Measurements from ENCODE around the gene GPM6B.

GPM6B gene

DNA sequence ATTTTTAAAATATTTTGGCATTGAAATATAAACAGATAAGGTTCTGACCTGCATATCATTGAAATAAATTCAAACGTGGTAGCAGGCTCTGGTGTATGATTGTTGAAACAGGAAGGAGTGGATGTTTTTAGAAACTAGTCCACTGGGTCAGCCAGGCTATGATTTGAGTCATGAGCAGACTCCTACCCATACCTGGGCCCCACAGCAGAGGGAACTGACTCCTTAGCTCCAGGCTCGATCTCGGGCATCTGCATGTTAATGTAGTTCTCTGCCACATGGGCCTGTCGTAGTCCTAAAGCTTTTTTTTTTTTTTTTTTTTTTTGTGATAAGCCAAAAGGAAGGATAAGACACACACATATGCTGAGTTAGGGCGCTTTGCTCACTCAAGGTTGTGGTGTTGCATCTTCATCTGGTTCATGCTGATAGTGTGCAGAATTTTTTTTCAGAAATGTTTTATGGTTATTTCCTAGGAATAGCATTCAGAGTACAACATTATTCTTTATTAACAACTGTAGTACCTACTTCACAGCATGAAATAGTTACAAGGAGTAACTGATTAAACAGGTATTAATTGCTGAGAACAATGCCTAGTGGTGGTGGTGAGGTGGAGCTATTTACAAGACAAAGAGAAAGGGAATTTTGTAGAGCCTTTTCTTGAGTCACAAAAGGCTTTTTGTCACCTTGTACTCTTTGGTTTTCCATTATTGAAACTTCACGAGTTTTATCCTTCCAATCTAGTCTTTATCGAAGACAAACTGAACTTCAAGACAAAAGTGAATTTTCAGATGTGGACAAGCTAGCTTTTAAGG, 55.1 kb downstream of the GPM6B start:
- TF ChIP-seq, protein P1, sequence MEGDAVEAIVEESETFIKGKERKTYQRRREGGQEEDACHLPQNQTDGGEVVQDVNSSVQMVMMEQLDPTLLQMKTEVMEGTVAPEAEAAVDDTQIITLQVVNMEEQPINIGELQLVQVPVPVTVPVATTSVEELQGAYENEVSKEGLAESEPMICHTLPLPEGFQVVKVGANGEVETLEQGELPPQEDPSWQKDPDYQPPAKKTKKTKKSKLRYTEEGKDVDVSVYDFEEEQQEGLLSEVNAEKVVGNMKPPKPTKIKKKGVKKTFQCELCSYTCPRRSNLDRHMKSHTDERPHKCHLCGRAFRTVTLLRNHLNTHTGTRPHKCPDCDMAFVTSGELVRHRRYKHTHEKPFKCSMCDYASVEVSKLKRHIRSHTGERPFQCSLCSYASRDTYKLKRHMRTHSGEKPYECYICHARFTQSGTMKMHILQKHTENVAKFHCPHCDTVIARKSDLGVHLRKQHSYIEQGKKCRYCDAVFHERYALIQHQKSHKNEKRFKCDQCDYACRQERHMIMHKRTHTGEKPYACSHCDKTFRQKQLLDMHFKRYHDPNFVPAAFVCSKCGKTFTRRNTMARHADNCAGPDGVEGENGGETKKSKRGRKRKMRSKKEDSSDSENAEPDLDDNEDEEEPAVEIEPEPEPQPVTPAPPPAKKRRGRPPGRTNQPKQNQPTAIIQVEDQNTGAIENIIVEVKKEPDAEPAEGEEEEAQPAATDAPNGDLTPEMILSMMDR (IDR thresholded peaks at IDR 0.05; ENCODE audit: low read depth, low read length, missing control alignments): no peak
- DNase-seq (ENCODE audit: extremely low read depth, low read depth): no peak
- no peak overlapping the region for H3K4me3 ChIP-seq (replicated peaks; ENCODE audit: low read depth, low read length)

DNA sequence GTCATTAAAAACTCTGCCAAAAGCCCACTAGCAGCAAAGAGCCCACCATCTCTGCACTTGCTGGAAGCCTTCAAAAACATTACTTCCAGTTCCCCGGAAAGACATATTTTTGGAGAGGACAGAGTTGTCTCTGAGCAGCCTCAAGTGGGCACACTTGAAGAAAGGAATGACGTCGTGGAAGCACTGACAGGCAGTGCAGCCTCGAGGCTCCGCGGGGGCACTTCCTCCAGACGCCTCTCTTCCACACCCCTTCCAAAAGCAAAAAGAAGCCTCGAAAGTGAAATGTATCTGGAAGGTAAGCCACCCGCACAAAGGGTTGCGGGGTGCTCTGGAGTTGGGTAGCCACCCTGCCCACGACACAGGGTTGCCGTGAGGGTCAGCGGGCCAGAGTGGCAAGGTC, 56.5 kb downstream of the GPM6B start:
- TF ChIP-seq, protein P1 (IDR thresholded peaks at IDR 0.05; ENCODE audit: low read depth, low read length, missing control alignments): no peak
- no peak for DNase-seq (ENCODE audit: extremely low read depth, low read depth)
- H3K4me3 ChIP-seq (replicated peaks; ENCODE audit: low read depth, low read length): no peak overlapping the region

DNA sequence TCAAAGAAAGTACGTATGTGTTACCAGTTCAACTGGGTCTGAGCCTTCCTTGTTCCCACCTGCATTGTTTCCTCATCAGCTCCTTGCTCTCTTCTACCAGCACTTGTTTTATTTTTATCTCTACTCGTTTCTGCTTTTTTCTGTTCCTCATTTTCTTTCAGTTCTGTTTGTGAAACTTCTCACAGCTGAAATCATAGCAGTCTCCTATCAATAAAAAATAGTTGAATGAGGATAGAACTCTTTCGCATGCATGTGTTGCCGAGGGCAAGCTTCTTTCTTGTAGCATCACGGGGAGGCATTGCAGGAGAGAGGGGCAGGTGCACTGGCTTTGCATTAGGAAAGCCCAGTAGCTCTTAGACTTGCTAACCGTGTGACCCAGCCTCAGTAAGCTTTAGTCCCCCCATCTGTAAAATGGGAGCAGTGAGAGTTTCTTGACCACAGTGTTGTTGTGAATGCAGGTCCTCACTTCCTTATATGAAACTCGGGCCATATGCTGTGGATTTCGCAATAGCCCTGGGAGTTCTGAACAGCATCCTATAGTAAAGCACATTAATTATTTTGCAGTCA, 57.7 kb downstream of the GPM6B start:
- no peak for DNase-seq (ENCODE audit: extremely low read depth, low read depth)
- TF ChIP-seq, protein P1 (IDR thresholded peaks at IDR 0.05; ENCODE audit: low read depth, low read length, missing control alignments): no peak
- no peak overlapping the region for H3K4me3 ChIP-seq (replicated peaks; ENCODE audit: low read depth, low read length)

DNA sequence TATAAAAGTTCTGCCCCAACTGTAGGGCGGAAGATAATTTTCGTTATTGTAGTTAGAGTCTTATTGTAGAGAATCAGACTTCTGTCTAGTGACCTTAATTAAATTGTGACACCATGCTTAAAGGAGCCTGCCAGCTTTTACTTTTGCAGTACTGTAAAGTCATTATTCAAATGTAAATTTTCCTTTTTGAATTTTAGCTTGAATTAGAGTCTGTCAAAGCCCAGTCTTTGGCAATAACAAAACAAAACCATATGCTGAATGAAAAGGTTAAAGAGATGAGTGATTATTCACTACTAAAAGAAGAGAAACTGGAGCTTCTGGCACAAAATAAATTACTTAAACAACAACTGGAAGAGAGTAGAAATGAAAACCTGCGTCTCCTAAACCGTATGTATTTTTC, 60.5 kb downstream of the GPM6B start:
- no peak for DNase-seq (ENCODE audit: extremely low read depth, low read depth)
- TF ChIP-seq, protein P1 (IDR thresholded peaks at IDR 0.05; ENCODE audit: low read depth, low read length, missing control alignments): no peak
- H3K4me3 ChIP-seq (replicated peaks; ENCODE audit: low read depth, low read length): no peak overlapping the region

DNA sequence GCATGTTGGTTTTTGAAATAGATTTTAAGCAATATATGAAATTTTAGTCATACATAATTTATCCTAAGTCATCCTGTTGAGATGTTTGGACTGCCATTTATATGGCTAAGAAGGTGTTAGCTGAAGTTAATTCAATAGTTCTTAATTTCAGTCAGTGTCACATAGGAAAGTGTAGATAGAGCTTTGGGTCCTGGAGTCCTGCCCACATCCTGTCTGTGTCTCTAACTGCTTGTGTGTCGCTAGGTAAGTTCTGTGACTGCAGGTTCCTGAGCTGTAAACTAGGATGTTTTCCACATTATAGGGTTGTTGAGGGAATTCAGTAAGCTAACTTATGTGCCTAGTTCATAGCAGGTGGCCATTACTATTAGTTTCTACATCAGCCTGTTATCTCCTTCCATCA, 61.6 kb downstream of the GPM6B start:
- DNase-seq (ENCODE audit: extremely low read depth, low read depth): no peak
- no peak overlapping the region for H3K4me3 ChIP-seq (replicated peaks; ENCODE audit: low read depth, low read length)
- TF ChIP-seq, protein P1 (IDR thresholded peaks at IDR 0.05; ENCODE audit: low read depth, low read length, missing control alignments): no peak

DNA sequence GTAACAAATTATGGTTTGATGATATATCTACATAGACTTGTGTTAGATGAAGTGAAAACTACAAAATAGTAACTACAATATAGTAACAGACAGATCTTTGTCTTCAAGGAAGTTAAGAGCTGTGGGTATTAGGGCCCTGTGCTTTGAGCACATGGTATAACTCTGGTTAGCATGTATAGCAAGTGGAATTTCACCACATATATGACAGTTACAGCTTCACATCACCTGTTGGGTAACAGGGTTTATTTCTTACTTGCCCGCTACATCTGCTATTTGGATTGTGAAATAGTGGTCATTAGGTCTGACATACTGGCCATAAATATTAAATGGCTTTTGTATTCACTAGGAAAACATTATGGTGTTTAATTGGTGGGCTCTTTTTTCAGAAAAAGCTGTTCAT, 62.1 kb downstream of the GPM6B start:
- no peak for DNase-seq (ENCODE audit: extremely low read depth, low read depth)
- TF ChIP-seq, protein P1 (IDR thresholded peaks at IDR 0.05; ENCODE audit: low read depth, low read length, missing control alignments): no peak
- no peak overlapping the region for H3K4me3 ChIP-seq (replicated peaks; ENCODE audit: low read depth, low read length)

Data from HFF-Myc (cell line).